T-helper 2 cell (primary cell): ENCODE results near the gene EFHC1.

ENCODE experiments used
- DNase-seq, 5 experiments: peaks; one replicate each; pipeline versions ENCODE4 v3.0.0 to v3.0.0-alpha.2; 2012 to 2022

The EFHC1 gene

GRCh38 chr6:52503851-52504781 is 84.0 kb downstream of the EFHC1 start:
- DNase-seq: no peak

DNA sequence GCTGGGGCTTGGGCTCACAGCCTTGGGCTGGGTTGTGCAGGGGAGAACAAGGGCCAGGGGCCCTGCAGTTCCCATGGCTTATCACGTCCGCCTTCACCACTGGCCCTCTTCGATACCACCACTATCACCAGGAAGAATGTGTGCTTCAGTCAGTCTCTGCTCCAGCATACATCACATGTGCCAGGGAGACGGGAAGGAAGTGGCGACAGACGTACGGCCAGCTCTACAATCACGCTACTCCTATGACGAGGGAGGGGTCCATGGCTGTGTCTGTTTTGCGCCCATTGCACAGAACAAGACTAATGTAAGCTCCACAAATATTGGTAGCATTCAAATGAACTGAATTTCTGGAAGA is 84.6 kb downstream of the EFHC1 start:
- no peak for DNase-seq

GRCh38 chr6:52505726-52506409 is 85.7 kb downstream of the EFHC1 start:
- DNase-seq: no peak

DNA sequence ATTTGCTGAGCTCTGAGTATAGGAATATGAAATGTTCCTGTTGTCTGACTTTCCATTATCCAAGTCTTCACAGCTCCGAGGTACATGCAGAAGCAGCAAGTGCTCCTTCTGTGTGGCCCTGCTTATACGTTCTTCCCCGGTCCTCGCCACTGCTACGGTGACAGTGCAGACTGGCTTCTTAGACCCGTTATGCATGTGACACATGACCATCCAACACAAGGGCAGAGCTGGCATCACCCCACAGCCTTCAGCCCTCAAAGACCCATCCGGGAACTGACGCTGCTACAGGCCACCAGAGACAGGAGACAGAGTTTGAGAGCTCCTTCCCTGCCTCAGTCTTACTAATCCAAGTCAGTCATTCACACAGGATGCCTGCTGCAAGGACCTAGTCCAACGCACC is 86.3 kb downstream of the EFHC1 start:
- no peak for DNase-seq

GRCh38 chr6:52507557-52508260 is 87.6 kb downstream of the EFHC1 start:
- no peak for DNase-seq

DNA sequence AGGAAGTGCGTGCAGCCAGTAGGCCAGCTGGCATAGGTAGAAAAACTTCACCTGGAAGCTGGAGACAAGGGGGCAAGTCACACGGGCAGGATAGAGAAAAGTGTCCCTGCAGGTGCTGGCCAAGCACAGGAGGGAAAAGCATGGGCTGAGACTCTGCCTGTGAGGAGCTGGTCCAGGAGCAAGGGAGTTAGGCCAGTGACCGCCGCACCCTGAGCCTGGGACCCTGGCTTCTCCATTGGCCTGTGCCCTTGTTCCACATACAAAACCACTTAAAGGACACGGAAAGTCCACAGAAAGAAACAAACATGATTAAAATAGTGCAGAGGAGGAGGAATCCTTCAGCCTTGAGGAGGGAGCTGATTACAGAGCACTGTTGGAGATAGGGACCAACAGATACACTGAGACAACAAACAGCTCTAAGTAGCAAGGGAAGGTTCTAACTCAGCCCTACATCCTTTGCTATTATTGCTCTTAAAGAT is 88.2 kb downstream of the EFHC1 start:
- no peak for DNase-seq

GRCh38 chr6:52509281-52510212 is 89.4 kb downstream of the EFHC1 start:
- DNase-seq: no peak

GRCh38 chr6:52510213-52510562 is 90.0 kb downstream of the EFHC1 start:
- DNase-seq: no peak

GRCh38 chr6:52511163-52511562 is 91.0 kb downstream of the EFHC1 start:
- DNase-seq: no peak

DNA sequence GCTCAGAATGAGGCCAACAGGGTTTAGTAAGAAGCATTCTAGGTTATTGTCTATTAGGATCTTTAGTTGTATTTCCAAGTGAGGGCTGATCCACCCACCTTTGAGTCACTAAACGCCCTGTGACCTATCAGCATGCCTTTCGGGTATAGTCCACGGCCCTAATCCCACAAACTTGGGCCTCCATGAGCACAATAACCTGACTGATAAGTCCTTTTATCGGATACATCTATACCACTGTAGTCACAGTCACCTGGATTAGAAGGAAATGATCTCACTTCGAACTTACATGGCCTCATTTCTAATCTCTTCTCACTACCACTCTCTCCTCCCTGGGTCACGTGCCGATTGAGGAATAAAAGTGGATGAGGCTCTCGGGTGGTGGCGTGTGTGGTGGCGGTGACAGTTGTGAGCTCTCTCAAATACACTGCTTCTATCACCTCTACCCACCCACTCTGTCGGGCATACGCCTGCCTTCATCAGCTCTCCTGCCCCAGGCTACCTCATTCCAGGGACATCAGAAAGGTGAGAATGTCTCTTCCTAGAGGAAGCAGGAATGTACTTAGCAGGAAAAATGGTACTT is 91.5 kb downstream of the EFHC1 start:
- DNase-seq: no peak

DNA sequence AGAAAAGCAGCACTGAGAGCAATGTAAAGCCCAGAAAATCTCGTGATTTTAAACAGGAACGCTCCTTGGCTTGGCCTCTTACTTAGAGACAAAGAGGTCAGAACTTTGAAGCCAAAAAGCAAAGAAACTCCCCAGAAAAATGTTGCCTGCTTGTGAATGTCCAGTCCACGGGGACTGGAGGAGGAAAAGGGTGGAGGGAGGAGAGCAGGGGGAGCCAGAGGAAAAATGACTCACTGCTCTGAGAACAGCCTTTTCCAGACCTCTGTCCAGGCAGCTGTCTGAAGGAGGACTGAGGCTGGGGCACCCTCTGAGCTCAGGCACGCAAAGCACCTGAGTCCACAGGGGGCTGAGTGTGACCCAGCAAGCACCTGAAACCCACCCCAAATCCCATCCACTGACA is 92.1 kb downstream of the EFHC1 start:
- DNase-seq: no peak

DNA sequence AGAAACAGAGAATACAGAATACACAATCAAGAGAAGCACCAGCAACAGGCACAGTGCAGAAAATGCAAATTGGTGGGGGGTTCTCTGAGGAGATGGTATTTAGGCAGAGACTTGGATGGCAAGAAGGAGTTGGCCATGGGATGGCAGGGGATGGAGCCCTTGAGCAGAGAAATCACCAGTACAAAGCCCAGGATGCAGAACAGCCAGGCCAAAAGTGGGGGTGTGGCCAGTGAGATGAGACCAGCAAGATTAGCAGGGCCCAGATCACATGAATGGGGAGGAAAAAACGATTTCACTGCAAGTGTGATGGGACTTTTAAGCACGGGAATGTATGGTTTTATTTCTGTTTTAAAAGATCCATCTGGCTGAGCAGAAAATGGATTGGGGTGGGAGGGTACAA is 93.3 kb downstream of the EFHC1 start:
- no peak for DNase-seq

- no peak for DNase-seq
Measured at GRCh38 chr6:52513896-52514295, 93.8 kb downstream of the EFHC1 start.

DNA sequence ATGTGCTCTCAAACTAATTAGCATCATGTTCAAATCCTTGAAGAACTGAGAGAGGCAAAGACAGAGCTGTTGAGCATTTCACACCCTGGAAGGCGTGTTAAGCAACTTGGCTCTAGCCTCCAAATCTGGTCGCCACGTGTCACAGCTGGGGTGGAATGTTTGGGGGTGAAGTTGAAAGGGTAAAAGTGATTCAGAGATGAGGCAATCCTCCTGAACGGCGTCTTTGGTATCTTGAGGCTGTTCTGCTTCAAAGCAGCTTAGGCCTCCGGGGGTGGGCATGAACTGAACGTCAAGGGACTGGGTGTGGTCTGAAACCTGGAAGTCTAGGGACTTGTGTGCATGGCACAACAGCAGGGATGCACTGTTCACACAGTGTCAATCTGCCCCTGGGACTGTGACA is 94.4 kb downstream of the EFHC1 start:
- no peak for DNase-seq

GRCh38 chr6:52515219-52515960 is 95.2 kb downstream of the EFHC1 start:
- DNase-seq: no peak

- DNase-seq: peak in 1 of 5 experiments; percentile 37
Measured at GRCh38 chr6:52516269-52516668, 96.1 kb downstream of the EFHC1 start.

- DNase-seq: no peak
Measured at GRCh38 chr6:52516943-52517342, 96.8 kb downstream of the EFHC1 start.

DNA sequence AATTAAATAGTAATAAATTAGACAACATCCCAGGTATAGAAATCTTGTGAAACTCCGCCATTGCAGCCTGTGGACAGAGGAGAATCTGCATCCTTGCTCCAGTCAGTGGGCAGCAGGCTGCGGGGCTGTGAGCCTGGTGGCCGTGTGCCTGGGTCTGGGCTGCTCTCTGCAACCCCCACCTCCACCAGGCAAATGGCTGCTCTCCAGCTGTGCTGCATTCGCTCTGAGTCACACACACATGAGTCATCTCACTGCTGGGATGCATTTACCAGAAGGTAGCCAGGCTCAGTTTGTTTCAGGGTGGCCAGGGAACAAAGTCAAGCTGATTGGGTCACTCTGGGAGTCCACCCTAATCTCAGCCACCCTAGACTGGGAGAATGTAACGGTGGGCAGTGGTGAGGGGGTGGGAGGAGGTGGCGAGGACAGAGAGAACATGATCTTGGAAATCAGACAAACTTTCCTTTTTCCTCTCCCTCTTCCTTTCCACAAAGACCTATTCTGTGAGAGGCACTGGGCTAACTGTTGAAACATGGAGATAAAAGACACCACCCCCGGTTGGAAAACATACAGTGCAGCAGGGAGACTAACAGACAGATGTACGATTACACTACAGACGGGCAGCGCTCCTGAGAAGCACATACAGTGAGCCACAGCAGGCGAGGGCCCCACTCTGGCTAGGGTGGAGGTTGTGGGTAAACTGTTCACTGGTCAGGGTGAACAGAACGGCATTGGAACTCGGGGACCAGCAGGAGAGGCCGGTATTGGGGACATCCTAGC is 97.5 kb downstream of the EFHC1 start:
- peak in 1 of 5 experiments; percentile 54 for DNase-seq

DNA sequence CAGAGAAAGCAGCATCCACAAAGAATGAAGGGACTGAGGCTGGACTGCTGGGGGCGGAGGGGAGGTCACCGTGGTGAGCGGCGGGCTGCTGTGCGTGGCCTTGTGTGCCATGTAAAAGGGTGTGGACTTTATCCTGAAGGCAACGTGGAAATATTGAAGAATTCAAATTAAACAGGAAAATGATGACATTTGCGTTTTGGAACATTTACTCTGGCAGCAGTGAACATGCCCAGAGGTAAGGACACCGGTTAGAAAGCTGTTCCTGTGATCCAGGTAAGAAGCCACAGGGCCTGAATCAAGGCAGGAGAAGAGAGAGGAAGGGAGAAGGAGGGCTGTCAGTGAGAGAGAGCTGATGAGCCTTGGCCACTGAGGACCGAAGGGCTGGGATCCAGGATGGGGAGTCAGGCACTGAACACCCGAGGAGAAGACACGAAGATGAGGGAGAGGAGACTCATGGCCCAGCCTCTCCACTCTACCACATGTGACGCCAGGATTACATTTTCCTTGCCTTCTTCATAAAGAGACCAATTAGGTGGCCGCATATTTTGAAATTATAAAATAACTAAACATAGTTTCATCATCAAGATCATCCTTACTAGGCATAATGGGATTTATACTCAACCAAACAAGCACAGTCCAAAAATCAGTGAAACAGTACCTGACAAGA is 98.3 kb downstream of the EFHC1 start:
- DNase-seq: no peak

DNA sequence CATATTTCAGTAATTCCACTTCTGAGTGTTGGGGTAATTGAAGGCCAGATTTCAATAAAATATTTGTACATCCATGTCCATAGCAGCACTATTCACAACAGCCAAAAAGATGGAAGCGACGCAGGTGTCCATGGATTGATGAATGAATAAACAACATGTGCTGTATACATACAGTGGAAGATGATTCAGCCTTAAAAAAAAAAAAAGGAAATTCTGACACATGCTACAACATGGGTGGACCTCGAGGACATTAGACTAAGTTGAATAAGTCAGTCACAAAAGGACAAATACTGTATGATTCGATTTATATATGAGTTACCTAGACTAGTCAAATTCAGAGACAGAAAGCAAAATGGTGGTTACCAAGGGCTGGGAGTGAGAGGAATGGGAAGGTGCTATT is 99.5 kb downstream of the EFHC1 start:
- no peak for DNase-seq
